Endodermal cell (in vitro differentiated cells): Measurements from ENCODE around the gene SPATA2. TPM values are rescaled to one million over a fixed set of nuclear protein-coding genes. Genes with fewer than 3 reads are reported as not detected.

Experiments
- DNase-seq: peaks from one replicate; pipeline ENCODE4 v3.0.0-alpha.2; 2017
- H3K27ac ChIP-seq: 2 replicates; pipeline ENCODE4 v1.5.1; 2013; ENCODE audit warnings: mild to moderate bottlenecking, low read depth, low read length, moderate library complexity
- H3K27me3 ChIP-seq: 2 replicates; pipeline ENCODE4 v1.6.1; 2013; ENCODE audit warnings: mild to moderate bottlenecking, low read length, moderate library complexity; ENCODE audit not compliant: insufficient read depth, control insufficient read depth, poor library complexity, severe bottlenecking
- H3K36me3 ChIP-seq: 2 replicates; pipeline ENCODE4 v1.7.0; 2013; ENCODE audit warnings: mild to moderate bottlenecking, low read length, moderate library complexity; ENCODE audit not compliant: control insufficient read depth, insufficient read depth
- H3K4me1 ChIP-seq: one replicate; pipeline ENCODE4 v1.7.0; 2013; ENCODE audit warnings: low read length; ENCODE audit not compliant: control insufficient read depth, insufficient read depth
- H3K4me3 ChIP-seq: 2 replicates; pipeline ENCODE4 v1.5.1; 2013; ENCODE audit warnings: mild to moderate bottlenecking, low read length, moderate library complexity
- H3K9ac ChIP-seq: 2 replicates; pipeline ENCODE4 v1.6.1; 2013; ENCODE audit warnings: mild to moderate bottlenecking, low read length, moderate library complexity; ENCODE audit not compliant: poor library complexity, severe bottlenecking; ENCODE audit errors: extremely low read depth
- H3K9me3 ChIP-seq: 2 replicates; pipeline ENCODE4 v1.6.1; 2013; ENCODE audit warnings: mild to moderate bottlenecking, low read length, moderate library complexity; ENCODE audit not compliant: control insufficient read depth
- H3K27ac Mint-ChIP-seq: 2 replicates; pipeline ENCODE4 v1.8.0; 2020; ENCODE audit warnings: mixed read lengths
- H3K27me3 Mint-ChIP-seq: 2 replicates; pipeline ENCODE4 v1.8.0; 2021; ENCODE audit warnings: mild to moderate bottlenecking, mixed read lengths; ENCODE audit not compliant: insufficient read depth
- H3K36me3 Mint-ChIP-seq: 2 replicates; pipeline ENCODE4 v1.8.0; 2020; ENCODE audit warnings: low read depth, mixed read lengths
- H3K4me1 Mint-ChIP-seq: 2 replicates; pipeline ENCODE4 v1.8.0; 2020; ENCODE audit warnings: mixed read lengths
- H3K4me3 Mint-ChIP-seq: 2 replicates; pipeline ENCODE4 v1.8.0; 2020; ENCODE audit warnings: mild to moderate bottlenecking, moderate library complexity, mixed read lengths
- H3K9me3 Mint-ChIP-seq: 2 replicates; pipeline ENCODE4 v1.8.0; 2020; ENCODE audit warnings: mild to moderate bottlenecking, mixed read lengths
- CTCF ChIP-seq: fragments of 200-600 bp; sonication (generic); conservative IDR thresholded peaks from 2 replicates; pipeline ENCODE4 v1.5.0; 2021; ENCODE audit warnings: antibody characterized with exemption, mild to moderate bottlenecking
- WGBS, 2 experiments: methylation state at CpG; one replicate each; pipeline versions ENCODE4 v1.1.5 to v1.1.7; 2013; ENCODE audit warnings: missing lambda C conversion rate in 2 of 2, mixed read lengths in 1 of 2; ENCODE audit not compliant: insufficient coverage in 1 of 2, insufficient read length in 1 of 2; 5-methylcytosine and 5-hydroxymethylcytosine counted together
- total RNA-seq, 2 donors: library from RNA; stranded (reverse); fragmentation: NEBNext Ultra II Directional in 1 of 2; extraction: Animal tissue kit (Norgen Biotek cat#: 25700) in 1 of 2; gene quantifications; 2 replicates in 1 of 2; 3 replicates in 1 of 2; pipeline ENCODE4 v1.2.1, GENCODE V29; 2021

The SPATA2 gene
- total RNA-seq, 2 donors from 2014 or later: 8.6 to 10.4 TPM

GRCh38 chr20:49906101-49906604 is 9.2 kb downstream of the SPATA2 start:
- no peak for TF ChIP-seq CTCF
- H3K4me1 Mint-ChIP-seq: no peaks in the 10 kb centered on the region
- no peak overlapping the region for H3K4me3 Mint-ChIP-seq
- H3K27me3 ChIP-seq: no peaks in the 10 kb centered on the region
- peaks cover 37% of the 10 kb centered on the region for H3K36me3 Mint-ChIP-seq
- H3K4me3 ChIP-seq: no peak overlapping the region
- no peak overlapping the region for H3K27ac ChIP-seq
- no peaks in the 10 kb centered on the region for H3K4me1 ChIP-seq
- H3K27ac Mint-ChIP-seq: no peak overlapping the region
- peaks cover 49% of the 10 kb centered on the region for H3K36me3 ChIP-seq
- DNase-seq: no peak
- H3K9me3 Mint-ChIP-seq: no peaks in the 10 kb centered on the region
- 95% methylated on average over 37 of the region's 37 CpGs for WGBS, 2 experiments
- H3K9me3 ChIP-seq: no peaks in the 10 kb centered on the region
- H3K9ac ChIP-seq: no peak overlapping the region
- H3K27me3 Mint-ChIP-seq: no peaks in the 10 kb centered on the region

GRCh38 chr20:49905415-49906091 is 9.8 kb downstream of the SPATA2 start:
- Mint-ChIP-seq H3K4me1 (no peaks in the 10 kb centered on the region), H3K27ac (no peak overlapping the region)

GRCh38 chr20:49904440-49905214 is 10.7 kb downstream of the SPATA2 start:
- no peak overlapping the region for H3K4me3 Mint-ChIP-seq
- no peaks in the 10 kb centered on the region for H3K27me3 Mint-ChIP-seq
- H3K36me3 Mint-ChIP-seq: peaks cover 37% of the 10 kb centered on the region
- no peak for TF ChIP-seq CTCF
- Histone ChIP-seq H3K4me1 (no peaks in the 10 kb centered on the region), H3K27ac (no peak overlapping the region), H3K9ac (no peak overlapping the region), H3K4me3 (no peak overlapping the region), H3K9me3 (no peaks in the 10 kb centered on the region), H3K27me3 (no peaks in the 10 kb centered on the region), H3K36me3 (peaks cover 48% of the 10 kb centered on the region)
- no peaks in the 10 kb centered on the region for H3K9me3 Mint-ChIP-seq
- DNase-seq: no peak
- H3K27ac Mint-ChIP-seq: no peak overlapping the region
- 92 to 98% methylated on average over 4 to 16 of the region's 17 CpGs for WGBS, 2 experiments
- H3K4me1 Mint-ChIP-seq: peaks cover 5% of the 10 kb centered on the region

More at GRCh38 chr20:49905415-49906091, 9.8 kb downstream of the SPATA2 start:
- Histone ChIP-seq H3K27ac (no peak overlapping the region), H3K4me1 (no peaks in the 10 kb centered on the region), H3K27me3 (no peaks in the 10 kb centered on the region), H3K4me3 (no peak overlapping the region), H3K9me3 (no peaks in the 10 kb centered on the region), H3K9ac (no peak overlapping the region), H3K36me3 (peaks cover 49% of the 10 kb centered on the region)
- DNase-seq: no peak
- H3K36me3 Mint-ChIP-seq: peaks cover 37% of the 10 kb centered on the region
- H3K4me3 Mint-ChIP-seq: no peak overlapping the region
- H3K9me3 Mint-ChIP-seq: no peaks in the 10 kb centered on the region
- WGBS, 2 experiments: 90 to 91% methylated on average over 23 to 29 of the region's 29 CpGs
- TF ChIP-seq CTCF: no peak
- no peaks in the 10 kb centered on the region for H3K27me3 Mint-ChIP-seq
